HepG2 (cell line): Measurements from ENCODE around the gene PHACTR3. TPM values are rescaled to one million over a fixed set of nuclear protein-coding genes. Genes with fewer than 3 reads are reported as not detected.
A peak's percentile ranks its signal among the peaks of the same experiment; 100 is the strongest.

Experiments
- ATAC-seq: fragments of 200-7000 bp; cut with Tn5 transposase; 3 replicates; pipeline ENCODE4 v1.9.1; 2020; ENCODE audit warnings: mild to moderate bottlenecking, moderate library complexity
- BruUV-seq: library from RNA; stranded (reverse); fragments of 400-500 nt; replicated peaks from 2 replicates; lab custom pipeline; 2021; lab: Mats Ljungman, UMichigan
- CTCF ChIA-PET: fragments of 300-600 bp; formaldehyde crosslinking; extraction: SDS; loops from one replicate; lab custom pipeline; 2021; ENCODE audit warnings: low total read pairs, inconsistent platforms, low intra/inter-chr PET ratio; lab: Yijun Ruan, JAX
- POLR2A ChIA-PET: fragments of 350-600 bp; sonication (Branson Sonifier 250); formaldehyde crosslinking; loops from one replicate; lab custom pipeline; 2020; ENCODE audit warnings: antibody characterized with exemption, inconsistent platforms; lab: Yijun Ruan, JAX
- DNase-seq: peaks from one replicate; pipeline ENCODE4 v3.0.0-alpha.2; 2015; ENCODE audit warnings: low spot score
- FAIRE-seq: peaks from 3 replicates; lab custom pipeline; 2011; peaks lifted over from hg19 to GRCh38; lab: Jason Lieb, UNC
- H2AFZ ChIP-seq: one replicate; pipeline ENCODE4 v1.6.1; 2011; ENCODE audit warnings: low read length, inconsistent platforms
- H3K27ac ChIP-seq: fragments of 300-600 bp; 3 replicates; pipeline ENCODE4 v1.8.0; 2011; ENCODE audit warnings: mixed run types, mild to moderate bottlenecking, mixed read lengths, low read length, inconsistent platforms; ENCODE audit not compliant: insufficient read depth; ENCODE audit errors: extremely low read length
- H3K27me3 ChIP-seq, 2 experiments: fragments of 200-600 bp in 1 of 2; 2 replicates in 1 of 2; 3 replicates in 1 of 2; pipeline versions ENCODE4 v1.6.0 to v1.8.0; 2011; ENCODE audit warnings: low read length in 2 of 2, mild to moderate bottlenecking in 2 of 2, moderate library complexity in 2 of 2, inconsistent platforms in 1 of 2; ENCODE audit not compliant: insufficient read depth in 2 of 2, control insufficient read depth in 1 of 2
- H3K36me3 ChIP-seq, 2 experiments: fragments of 200-600 bp in 1 of 2; replicated peaks in 1 of 2; 2 replicates in 1 of 2; 3 replicates in 1 of 2; pipeline versions ENCODE4 v1.5.1 to v1.8.0; 2011; ENCODE audit warnings: low read length in 2 of 2, inconsistent platforms in 1 of 2; ENCODE audit not compliant: insufficient read depth in 2 of 2, control insufficient read depth in 1 of 2
- H3K4me1 ChIP-seq: 2 replicates; pipeline ENCODE4 v1.5.1; 2012; ENCODE audit warnings: low read length, inconsistent platforms; ENCODE audit not compliant: insufficient read depth
- H3K4me2 ChIP-seq: 2 replicates; pipeline ENCODE4 v1.6.0; 2011; ENCODE audit warnings: low read depth, low read length, inconsistent platforms
- H3K4me3 ChIP-seq, 3 experiments: fragments of 200-600 bp in 1 of 3; sonication (generic), shearing (Covaris generic) in 1 of 3; replicated peaks in 1 of 3; 2 replicates each; pipeline ENCODE4 v1.5.1; 2011 to 2016; ENCODE audit warnings: low read length in 3 of 3, inconsistent platforms in 2 of 3, low read depth in 2 of 3, mild to moderate bottlenecking in 2 of 3, control low read depth in 1 of 3, mixed read lengths in 1 of 3; ENCODE audit not compliant: insufficient read depth in 1 of 3
- H3K79me2 ChIP-seq: one replicate; pipeline ENCODE4 v1.6.1; 2011; ENCODE audit warnings: low read length, inconsistent platforms; ENCODE audit not compliant: insufficient read depth
- H3K9ac ChIP-seq: 2 replicates; pipeline ENCODE4 v1.6.0; 2011; ENCODE audit warnings: mild to moderate bottlenecking, low read depth, low read length, inconsistent platforms; ENCODE audit not compliant: insufficient read depth
- H3K9me3 ChIP-seq: 2 replicates; pipeline ENCODE4 v1.5.1; 2012; ENCODE audit warnings: mild to moderate bottlenecking, low read length
- H4K20me1 ChIP-seq: 2 replicates; pipeline ENCODE4 v1.6.0; 2011; ENCODE audit warnings: inconsistent platforms, mild to moderate bottlenecking, low read length, moderate library complexity; ENCODE audit not compliant: insufficient read depth
- ARHGAP35 ChIP-seq: sonication (generic); formaldehyde crosslinking; IDR thresholded peaks from 2 replicates; pipeline ENCODE4 v1.9.0; 2022; ENCODE audit warnings: mild to moderate bottlenecking, inconsistent platforms, moderate library complexity, missing genetic modification reagents, borderline replicate concordance
- FOSL2 ChIP-seq: sonication (generic); formaldehyde crosslinking; IDR thresholded peaks from 2 replicates; pipeline ENCODE4 v1.4.0; 2020; ENCODE audit warnings: missing genetic modification reagents
- MNT ChIP-seq: fragments of 450-650 bp; IDR thresholded peaks from 2 replicates; pipeline ENCODE4 v1.6.1; 2016
- TERF1 ChIP-seq: sonication (generic); formaldehyde crosslinking; IDR thresholded peaks from 2 replicates; pipeline ENCODE4 v1.8.0; 2022; ENCODE audit warnings: mild to moderate bottlenecking, missing genetic modification reagents, moderate library complexity
- ZNF703 ChIP-seq: sonication (generic); formaldehyde crosslinking; IDR thresholded peaks from 2 replicates; pipeline ENCODE4 v1.5.1; 2020; ENCODE audit warnings: missing genetic modification reagents, mild to moderate bottlenecking, moderate library complexity, borderline replicate concordance
- WGBS: methylation state at CpG from one replicate; pipeline ENCODE4 v1.1.6; 2017; ENCODE audit warnings: low lambda C conversion rate; 5-methylcytosine and 5-hydroxymethylcytosine counted together
- in situ Hi-C: cut with HindIII; loops from 2 replicates; pipeline ENCODE4 v1.10.0; 2017; ENCODE audit warnings: low pct_unique_long_range_greater_than_20kb; ENCODE audit not compliant: extremely low pct_ligation_motif_present
- intact Hi-C: fragments of 100-400 bp; cut with micrococcal nuclease; formaldehyde crosslinking; loops from one replicate; pipeline ENCODE4 v1.10.0; 2022; ENCODE audit not compliant: unreplicated experiment
- polyA plus RNA-seq, 8 experiments: library from polyadenylated mRNA; depleted of rRNA in 3 of 8; stranded (reverse) in 7 of 8; unstranded in 1 of 8; fragments of >200 nt; fragmentation: Illumina TruSeq in 4 of 8; extraction: Trizol in 4 of 8; gene quantifications; 2 replicates each; pipeline versions ENCODE4 v1.2.1 to v1.2.3, GENCODE V29; 2011 to 2016; ENCODE audit warnings: low read depth in 4 of 8, missing spikeins in 1 of 8, mixed read lengths in 1 of 8; ENCODE audit not compliant: insufficient read depth in 1 of 8
- total RNA-seq, 5 experiments: library from RNA; depleted of rRNA; stranded (reverse); fragments of >200 nt; fragmentation: Illumina TruSeq; extraction: Trizol; gene quantifications; 2 replicates each; pipeline ENCODE4 v1.2.3, GENCODE V29; 2016; ENCODE audit warnings: low read depth in 1 of 5
- TF ChIP-seq, protein P1 (sequence below): sonication (generic); formaldehyde crosslinking; IDR thresholded peaks from 2 replicates; pipeline ENCODE4 v1.9.0; 2021; ENCODE audit warnings: missing genetic modification reagents, borderline replicate concordance

Gene PHACTR3
- total and polyA plus RNA-seq, 2 of the 13 experiments (the other 11 are each of a cell fraction or from before 2014, with no cell fraction given): not detected

DNA sequence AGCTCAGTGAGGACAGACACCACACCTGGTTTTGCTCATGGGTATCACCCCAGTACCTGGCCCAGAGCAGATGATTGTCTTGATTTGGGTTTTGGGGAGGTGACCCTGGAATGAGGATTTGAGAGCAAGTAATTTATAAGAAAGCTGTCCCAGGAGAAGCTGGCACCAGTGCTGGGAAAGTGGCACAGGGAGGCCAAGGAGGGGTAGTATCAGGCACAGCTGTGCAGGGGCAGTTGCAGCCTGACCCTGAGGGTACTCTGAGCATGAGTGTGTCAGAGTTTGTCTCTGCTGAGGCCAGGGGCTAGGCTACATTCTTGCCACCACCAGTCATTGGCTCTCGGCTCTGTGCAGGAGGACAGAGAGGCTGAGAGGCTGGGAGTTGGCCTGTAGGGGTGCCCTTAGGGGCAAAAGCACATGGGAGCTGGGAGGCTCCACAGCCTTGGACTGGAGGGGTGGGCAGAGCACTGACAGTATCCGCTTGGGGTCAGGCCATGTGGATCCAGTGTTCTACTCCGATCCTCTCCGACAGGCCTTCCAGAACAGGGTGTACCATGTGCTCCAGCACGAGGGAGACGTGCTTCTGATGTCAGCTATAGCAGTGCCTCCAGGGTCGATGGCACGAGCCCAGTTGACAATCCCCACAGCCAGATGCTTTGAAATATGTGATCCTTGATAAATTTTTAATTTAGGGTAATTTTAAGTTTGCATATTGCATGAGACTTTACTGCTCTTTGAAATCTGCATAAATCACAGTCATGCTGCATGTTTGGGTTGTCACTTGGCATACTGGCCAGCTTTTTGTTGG lies 121.3 kb downstream of the PHACTR3 start:
- H3K9ac ChIP-seq: no peak overlapping the region
- intact Hi-C loops: no loop called here
- ChIA-PET CTCF (no interaction called here), POLR2A (no interaction called here)
- BruUV-seq: no TSS peak
- no peaks in the 10 kb centered on the region for H3K79me2 ChIP-seq
- in situ Hi-C loops: no loop called here
- no peak overlapping the region for H2AFZ ChIP-seq
- no peak for TF ChIP-seq FOSL2 (CRISPR knock-in tag)
- peak; percentile 96 for TF ChIP-seq MNT
- DNase-seq: no peak
- WGBS: 11% methylated on average over 5 of the region's 8 CpGs
- H3K4me3 ChIP-seq: no peak overlapping the region
- peaks cover 4 to 50% of the 10 kb centered on the region in 2 experiments; a peak in 3 of 5 replicates for H3K27me3 ChIP-seq
- no peaks in the 10 kb centered on the region for H3K4me1 ChIP-seq
- H4K20me1 ChIP-seq: no peaks in the 10 kb centered on the region
- no peak for FAIRE-seq
- peak; percentile 62 for ATAC-seq
- H3K27ac ChIP-seq: no peak overlapping the region
- no peaks in the 10 kb centered on the region for H3K36me3 ChIP-seq
- H3K9me3 ChIP-seq: no peaks in the 10 kb centered on the region
- H3K4me2 ChIP-seq: no peak overlapping the region

GRCh38 chr20:59726281-59726595 lies 121.9 kb downstream of the PHACTR3 start:
- Histone ChIP-seq H4K20me1 (no peaks in the 10 kb centered on the region), H3K4me1 (no peaks in the 10 kb centered on the region), H3K9me3 (no peaks in the 10 kb centered on the region), H3K9ac (no peak overlapping the region), H3K4me2 (no peak overlapping the region), H3K27ac (no peak overlapping the region), H3K36me3 (no peaks in the 10 kb centered on the region), H3K79me2 (no peaks in the 10 kb centered on the region), H2AFZ (no peak overlapping the region), H3K27me3 (peaks cover 4 to 47% of the 10 kb centered on the region in 2 experiments; a peak in 3 of 5 replicates), H3K4me3 (no peak overlapping the region)
- ATAC-seq (no peak), DNase-seq (no peak), FAIRE-seq (no peak)
- TF ChIP-seq, protein P1, sequence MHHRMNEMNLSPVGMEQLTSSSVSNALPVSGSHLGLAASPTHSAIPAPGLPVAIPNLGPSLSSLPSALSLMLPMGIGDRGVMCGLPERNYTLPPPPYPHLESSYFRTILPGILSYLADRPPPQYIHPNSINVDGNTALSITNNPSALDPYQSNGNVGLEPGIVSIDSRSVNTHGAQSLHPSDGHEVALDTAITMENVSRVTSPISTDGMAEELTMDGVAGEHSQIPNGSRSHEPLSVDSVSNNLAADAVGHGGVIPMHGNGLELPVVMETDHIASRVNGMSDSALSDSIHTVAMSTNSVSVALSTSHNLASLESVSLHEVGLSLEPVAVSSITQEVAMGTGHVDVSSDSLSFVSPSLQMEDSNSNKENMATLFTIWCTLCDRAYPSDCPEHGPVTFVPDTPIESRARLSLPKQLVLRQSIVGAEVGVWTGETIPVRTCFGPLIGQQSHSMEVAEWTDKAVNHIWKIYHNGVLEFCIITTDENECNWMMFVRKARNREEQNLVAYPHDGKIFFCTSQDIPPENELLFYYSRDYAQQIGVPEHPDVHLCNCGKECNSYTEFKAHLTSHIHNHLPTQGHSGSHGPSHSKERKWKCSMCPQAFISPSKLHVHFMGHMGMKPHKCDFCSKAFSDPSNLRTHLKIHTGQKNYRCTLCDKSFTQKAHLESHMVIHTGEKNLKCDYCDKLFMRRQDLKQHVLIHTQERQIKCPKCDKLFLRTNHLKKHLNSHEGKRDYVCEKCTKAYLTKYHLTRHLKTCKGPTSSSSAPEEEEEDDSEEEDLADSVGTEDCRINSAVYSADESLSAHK (CRISPR knock-in tag): no peak
- TF ChIP-seq ZNF703 (CRISPR knock-in tag) (no peak), TERF1 (no peak), ARHGAP35 (no peak)
- in situ Hi-C loops (no loop called here), intact Hi-C loops (no loop called here)
- 0% methylated on average over 3 of the region's 3 CpGs for WGBS
- no TSS peak for BruUV-seq
- ChIA-PET POLR2A (no interaction called here), CTCF (no interaction called here)
